ENCODE data around the gene COL2A1.

COL2A1 gene

DNA sequence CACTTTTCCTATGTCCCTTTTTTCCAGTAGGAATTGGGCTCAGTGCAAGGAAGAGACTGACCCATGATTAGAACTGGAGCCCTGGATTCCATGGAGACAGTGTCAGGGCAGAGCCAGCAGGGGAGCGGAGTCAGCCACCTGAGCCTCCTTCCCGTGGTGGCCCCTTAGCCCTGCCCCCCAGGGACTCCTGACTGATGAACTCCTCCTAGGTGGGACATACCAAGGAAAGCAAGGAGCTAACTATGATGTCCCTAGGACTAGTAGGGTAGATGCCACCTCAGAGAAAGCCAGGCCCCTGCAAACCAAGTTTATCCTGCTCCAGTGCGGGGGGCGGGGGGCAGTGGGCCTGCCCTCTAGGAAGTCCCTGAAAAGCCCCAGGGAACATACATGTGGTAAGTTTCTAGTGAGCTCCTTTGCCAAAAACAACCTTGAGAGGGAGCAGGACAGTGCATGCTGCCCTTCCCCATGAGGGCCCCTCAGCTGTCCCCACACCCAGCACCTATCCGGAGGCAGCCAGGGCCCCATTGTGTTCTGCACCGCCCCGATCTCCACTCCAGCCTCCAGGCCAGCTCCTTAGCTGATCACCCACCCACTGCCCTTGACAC is 6.2 kb upstream of the COL2A1 start:
- Histone ChIP-seq H3K4me1 (ENCODE audit: insufficient read depth, low read length, severe bottlenecking) (no peaks in the 10 kb centered on the region), H3K4me3 (ENCODE audit: low read depth, low read length, poor library complexity, severe bottlenecking) (no peak overlapping the region), H3K27ac (ENCODE audit: low read depth, low read length, poor library complexity, severe bottlenecking) (no peak overlapping the region), H3K9me2 (ENCODE audit: low read depth, low read length) (no peaks in the 10 kb centered on the region), H4K20me1 (ENCODE audit: insufficient read depth, low read length) (no peaks in the 10 kb centered on the region), H3K79me2 (ENCODE audit: insufficient read depth, low read length) (no peaks in the 10 kb centered on the region), H3K36me3 (ENCODE audit: insufficient read depth, low read length) (no peaks in the 10 kb centered on the region), H2AFZ (ENCODE audit: low read length) (no peak overlapping the region), H3K9me3 (ENCODE audit: low read length) (no peaks in the 10 kb centered on the region), H3F3A (ENCODE audit: insufficient read depth, low read length) (no peaks in the 10 kb centered on the region), H3K9ac (ENCODE audit: low read length) (no peak overlapping the region), H3K27me3 (ENCODE audit: insufficient read depth, low read length) (0 out of 2 replicates have a peak, but pooled peaks cover 7% of the 10 kb centered on the region), H3K4me2 (ENCODE audit: low read length) (no peak overlapping the region)
- TF ChIP-seq EZH2 (IDR thresholded peaks at IDR 0.05; ENCODE audit: borderline replicate concordance, low read length) (no peak), CTCF (IDR thresholded peaks at IDR 0.05; ENCODE audit: low read length) (no peak)

DNA sequence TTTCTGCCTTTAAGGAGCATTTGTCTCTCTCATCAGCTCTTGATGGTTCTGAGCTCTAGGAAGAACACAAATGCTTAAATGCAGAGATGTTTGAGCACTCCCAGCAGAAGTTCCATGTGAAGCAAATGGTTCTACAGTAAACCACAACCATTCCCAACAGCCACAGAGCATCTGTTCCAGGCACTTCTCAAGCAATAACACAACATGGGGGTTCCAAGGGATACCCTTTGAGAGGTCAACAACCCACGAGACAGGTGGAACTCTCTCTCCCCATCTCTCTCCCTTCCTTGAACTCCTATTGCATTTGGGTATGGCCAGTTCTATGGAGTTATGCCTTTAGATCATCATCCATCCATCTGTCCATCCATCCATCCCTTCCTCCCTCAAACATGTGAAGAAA is 5.2 kb upstream of the COL2A1 start:
- H3K27ac ChIP-seq (ENCODE audit: low read depth, low read length, poor library complexity, severe bottlenecking), result no peak overlapping the region
- no peaks in the 10 kb centered on the region for H3K9me2 ChIP-seq (ENCODE audit: low read depth, low read length)
- no peak for TF ChIP-seq EZH2 (IDR thresholded peaks at IDR 0.05; ENCODE audit: borderline replicate concordance, low read length)
- TF ChIP-seq CTCF (IDR thresholded peaks at IDR 0.05; ENCODE audit: low read length), result no peak
- H4K20me1 ChIP-seq (ENCODE audit: insufficient read depth, low read length), result no peaks in the 10 kb centered on the region
- no peak overlapping the region for H3K9ac ChIP-seq (ENCODE audit: low read length)
- H3K4me3 ChIP-seq (ENCODE audit: low read depth, low read length, poor library complexity, severe bottlenecking), result no peak overlapping the region
- no peak overlapping the region for H2AFZ ChIP-seq (ENCODE audit: low read length)
- H3K4me1 ChIP-seq (ENCODE audit: insufficient read depth, low read length, severe bottlenecking), result no peaks in the 10 kb centered on the region
- no peak overlapping the region for H3K4me2 ChIP-seq (ENCODE audit: low read length)
- no peaks in the 10 kb centered on the region for H3K36me3 ChIP-seq (ENCODE audit: insufficient read depth, low read length)
- H3F3A ChIP-seq (ENCODE audit: insufficient read depth, low read length), result no peaks in the 10 kb centered on the region
- H3K27me3 ChIP-seq (ENCODE audit: insufficient read depth, low read length), result 0 out of 2 replicates have a peak, but pooled peaks cover 7% of the 10 kb centered on the region
- H3K79me2 ChIP-seq (ENCODE audit: insufficient read depth, low read length), result no peaks in the 10 kb centered on the region
- no peaks in the 10 kb centered on the region for H3K9me3 ChIP-seq (ENCODE audit: low read length)

- Histone ChIP-seq H3K36me3 (ENCODE audit: insufficient read depth, low read length) (no peaks in the 10 kb centered on the region), H3K27ac (ENCODE audit: low read depth, low read length, poor library complexity, severe bottlenecking) (no peak overlapping the region), H3K9me2 (ENCODE audit: low read depth, low read length) (no peaks in the 10 kb centered on the region), H4K20me1 (ENCODE audit: insufficient read depth, low read length) (no peaks in the 10 kb centered on the region), H3K4me3 (ENCODE audit: low read depth, low read length, poor library complexity, severe bottlenecking) (no peak overlapping the region), H3K27me3 (ENCODE audit: insufficient read depth, low read length) (0 out of 2 replicates have a peak, but pooled peaks cover 5% of the 10 kb centered on the region), H3K4me2 (ENCODE audit: low read length) (no peak overlapping the region), H2AFZ (ENCODE audit: low read length) (no peak overlapping the region), H3F3A (ENCODE audit: insufficient read depth, low read length) (no peaks in the 10 kb centered on the region), H3K9ac (ENCODE audit: low read length) (no peak overlapping the region), H3K79me2 (ENCODE audit: insufficient read depth, low read length) (no peaks in the 10 kb centered on the region), H3K9me3 (ENCODE audit: low read length) (no peaks in the 10 kb centered on the region), H3K4me1 (ENCODE audit: insufficient read depth, low read length, severe bottlenecking) (no peaks in the 10 kb centered on the region)
- TF ChIP-seq EZH2 (IDR thresholded peaks at IDR 0.05; ENCODE audit: borderline replicate concordance, low read length), result no peak
- TF ChIP-seq CTCF (IDR thresholded peaks at IDR 0.05; ENCODE audit: low read length), result no peak
Observed at GRCh38 chr12:48008950-48009349, 4.7 kb upstream of the COL2A1 start.
